Central memory CD4-positive, alpha-beta T cell (primary cell): ENCODE data around the gene CSMD2.

ENCODE experiments used
- DNase-seq: peaks from one replicate; pipeline ENCODE4 v3.0.0; 2022

Gene CSMD2

DNA sequence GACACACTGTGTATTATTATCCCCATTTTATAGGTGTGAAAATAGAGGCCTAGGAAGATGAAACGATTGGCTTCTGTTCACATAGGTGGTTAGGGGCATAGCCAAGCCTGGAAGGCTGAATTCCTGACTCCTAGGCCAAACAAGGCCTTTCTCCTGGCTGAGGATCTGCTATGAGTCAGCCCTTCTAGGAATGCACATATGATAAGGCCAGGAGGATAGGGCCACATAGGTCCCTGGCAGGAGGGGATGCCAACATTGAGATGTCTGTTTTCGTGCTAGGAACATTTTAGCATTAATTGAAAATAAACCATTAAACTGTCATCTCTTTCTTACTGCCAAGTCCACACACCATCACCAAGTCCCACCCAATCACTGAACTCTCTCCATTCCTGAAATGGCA is 9.2 kb downstream of the CSMD2 start:
- DNase-seq, result no peak

DNA sequence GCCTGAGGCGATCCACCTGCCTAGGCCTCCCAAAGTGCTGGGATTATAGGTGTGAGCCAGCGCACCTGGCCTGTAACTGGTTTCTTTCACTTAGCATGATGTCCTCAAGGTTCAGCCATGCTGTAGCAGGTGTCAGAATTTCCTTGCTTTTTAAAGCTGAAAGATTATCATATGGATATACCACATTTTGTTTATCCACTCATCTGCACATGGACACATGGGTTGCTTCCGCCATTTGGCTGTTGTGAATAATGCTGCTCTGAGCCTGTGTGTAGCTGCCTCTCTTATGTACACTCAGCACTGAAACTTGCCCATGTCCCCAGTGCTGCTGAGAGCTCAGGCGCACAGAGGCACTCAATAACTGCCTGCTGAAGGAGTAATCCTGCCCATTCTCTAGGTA is 11.8 kb downstream of the CSMD2 start:
- DNase-seq, result no peak

DNA sequence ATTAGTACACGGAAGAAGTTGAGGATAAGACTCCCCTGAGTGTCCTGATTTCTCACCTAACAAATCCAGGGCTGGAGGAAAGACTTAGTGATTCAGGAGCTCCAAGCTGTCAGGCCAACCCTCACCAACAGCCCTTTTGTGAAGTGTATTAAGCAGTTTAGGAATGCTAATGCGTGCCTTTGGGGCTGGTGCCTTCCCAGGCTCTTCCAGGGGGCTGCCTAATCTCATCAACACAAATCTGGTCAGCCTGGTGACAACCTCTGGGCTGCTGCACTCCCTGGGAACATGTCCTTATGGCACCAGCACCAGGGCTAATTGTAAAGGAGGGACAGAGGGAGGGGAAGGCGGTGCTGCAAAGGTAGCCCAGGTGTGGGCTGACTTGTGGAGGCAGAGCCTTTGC is 15.5 kb downstream of the CSMD2 start:
- no peak for DNase-seq

- no peak for DNase-seq
Measured at GRCh38 chr1:34147301-34147700, 17.7 kb downstream of the CSMD2 start.

GRCh38 chr1:34144766-34145165 is 20.3 kb downstream of the CSMD2 start:
- DNase-seq, result no peak

GRCh38 chr1:34143975-34144374 is 21.1 kb downstream of the CSMD2 start:
- DNase-seq, result no peak

GRCh38 chr1:34140011-34140676 is 24.9 kb downstream of the CSMD2 start:
- no peak for DNase-seq

GRCh38 chr1:34137411-34137810 is 27.6 kb downstream of the CSMD2 start:
- DNase-seq, result no peak

- DNase-seq, result no peak
Measured at GRCh38 chr1:34132161-34132420, 32.9 kb downstream of the CSMD2 start.

DNA sequence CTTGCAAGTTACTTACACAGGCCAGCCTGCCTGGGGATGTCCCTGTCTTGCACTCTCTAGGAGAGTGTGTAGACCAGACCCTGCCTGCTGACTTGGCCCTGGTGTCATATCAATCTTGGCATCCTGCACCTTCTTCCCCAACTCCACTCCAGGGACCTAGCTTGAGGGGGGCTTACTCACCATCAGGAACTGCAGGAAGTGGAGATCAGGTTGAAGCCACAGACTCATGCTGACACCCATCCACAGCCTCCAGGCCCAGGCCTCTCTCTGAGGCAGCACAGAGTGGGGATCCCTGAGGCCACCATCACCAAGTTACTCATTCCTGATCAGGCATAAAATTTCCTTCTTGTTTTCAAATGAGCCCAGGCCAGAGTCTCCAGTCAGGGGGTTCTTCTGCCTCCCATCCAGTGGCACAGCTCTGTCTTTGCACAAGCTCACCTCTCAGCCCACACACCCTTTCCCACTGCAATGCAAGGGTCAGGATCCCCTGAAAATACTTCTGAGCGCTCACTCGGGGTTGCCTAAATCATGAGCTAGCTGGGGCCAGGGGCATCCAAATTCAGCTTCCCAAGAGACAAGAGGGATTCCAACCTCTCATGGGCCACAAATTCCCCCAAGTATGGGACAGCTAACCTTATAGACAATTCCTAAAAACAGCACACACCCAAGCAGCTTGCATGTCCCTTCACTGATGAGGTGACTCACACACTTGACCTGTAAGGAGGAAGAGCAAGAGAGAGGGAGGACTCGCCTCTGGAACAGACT is 33.5 kb downstream of the CSMD2 start:
- DNase-seq, result no peak

GRCh38 chr1:34130306-34130705 is 34.7 kb downstream of the CSMD2 start:
- no peak for DNase-seq

GRCh38 chr1:34129630-34130029 is 35.4 kb downstream of the CSMD2 start:
- no peak for DNase-seq

- no peak for DNase-seq
Measured at GRCh38 chr1:34128186-34128889, 36.7 kb downstream of the CSMD2 start.

DNA sequence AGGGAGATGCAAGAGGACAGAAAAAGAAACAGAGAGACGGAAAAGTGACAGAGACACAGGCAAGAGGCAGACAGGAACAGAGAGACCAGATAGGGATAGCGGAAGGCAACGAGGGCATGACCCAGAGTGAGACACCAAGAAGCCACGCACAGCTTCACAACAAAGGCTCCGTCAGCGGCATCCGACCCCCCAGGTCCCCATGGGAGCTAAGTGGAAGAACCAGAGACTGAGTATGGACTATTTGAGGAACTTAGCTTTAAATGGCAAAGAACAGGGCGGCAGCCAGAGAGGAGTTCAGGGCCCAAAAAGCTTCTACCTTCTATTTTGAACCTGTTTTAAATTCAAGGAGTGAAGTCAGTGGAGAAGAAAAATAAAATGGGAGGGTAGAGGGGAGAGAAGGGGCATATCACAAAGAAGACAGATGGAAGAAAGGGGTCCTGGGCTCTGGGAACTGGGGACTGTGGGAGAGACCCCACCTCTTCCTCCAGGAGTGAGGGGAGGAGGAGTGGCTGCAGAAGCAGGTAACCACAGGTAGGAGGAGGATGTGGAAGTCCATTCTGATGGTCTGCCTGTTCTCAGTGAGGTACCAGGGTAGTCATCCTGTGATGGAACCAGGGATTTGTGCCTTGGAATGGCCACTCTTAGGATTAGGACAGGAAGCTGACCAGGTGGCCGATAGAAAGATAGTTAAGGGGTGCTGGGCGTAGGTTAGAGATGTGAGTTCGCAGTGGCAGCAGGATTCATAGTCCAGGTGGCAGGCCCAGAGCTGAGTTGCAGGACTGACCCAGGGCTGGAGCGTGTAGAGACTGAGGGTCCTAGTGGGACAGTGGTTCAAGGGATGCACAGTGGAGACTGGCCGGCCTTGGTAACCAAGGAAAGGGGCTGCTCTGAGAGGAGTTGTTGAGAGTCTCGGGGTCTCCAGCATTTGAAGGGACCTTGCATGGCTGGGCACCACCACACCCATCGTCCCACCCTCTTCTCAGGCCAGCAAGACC is 37.7 kb downstream of the CSMD2 start:
- no peak for DNase-seq

GRCh38 chr1:34126486-34126885 is 38.5 kb downstream of the CSMD2 start:
- DNase-seq, result no peak

DNA sequence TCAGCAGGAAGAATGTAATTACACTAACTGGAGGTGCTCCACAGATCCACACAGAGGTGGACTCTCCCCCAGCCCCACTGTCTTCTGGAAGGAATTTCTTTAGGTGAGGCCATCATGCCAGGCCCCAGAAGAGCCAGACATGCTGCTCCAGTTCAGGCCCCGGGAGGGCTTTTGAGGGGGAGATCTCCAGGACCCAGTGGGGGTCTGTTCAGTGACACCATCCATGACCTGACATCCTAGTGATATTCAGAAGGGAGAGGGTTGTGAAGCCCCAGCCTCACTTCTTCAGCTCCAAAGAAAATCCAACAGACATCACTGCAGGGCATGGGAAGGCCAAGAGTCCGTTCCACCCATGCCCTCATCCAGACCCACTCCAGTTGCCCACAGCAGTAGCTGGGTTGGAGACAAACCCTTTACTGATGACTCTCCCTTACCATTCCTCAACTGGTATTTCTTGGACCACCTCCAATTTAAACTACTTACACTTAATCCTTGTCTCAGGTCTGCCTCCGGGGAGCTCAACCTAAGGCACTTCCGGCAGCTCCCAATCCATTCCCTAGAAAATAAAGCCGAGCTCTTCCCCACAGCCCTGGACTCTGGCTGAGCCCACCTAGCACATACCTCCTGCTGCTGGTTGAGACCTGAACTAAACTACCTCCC is 39.2 kb downstream of the CSMD2 start:
- DNase-seq, result no peak

- DNase-seq, result no peak
Measured at GRCh38 chr1:34122080-34122932, 42.7 kb downstream of the CSMD2 start.

GRCh38 chr1:34115233-34115632 is 49.8 kb downstream of the CSMD2 start:
- DNase-seq, result no peak

- no peak for DNase-seq
Measured at GRCh38 chr1:34113887-34114286, 51.1 kb downstream of the CSMD2 start.

DNA sequence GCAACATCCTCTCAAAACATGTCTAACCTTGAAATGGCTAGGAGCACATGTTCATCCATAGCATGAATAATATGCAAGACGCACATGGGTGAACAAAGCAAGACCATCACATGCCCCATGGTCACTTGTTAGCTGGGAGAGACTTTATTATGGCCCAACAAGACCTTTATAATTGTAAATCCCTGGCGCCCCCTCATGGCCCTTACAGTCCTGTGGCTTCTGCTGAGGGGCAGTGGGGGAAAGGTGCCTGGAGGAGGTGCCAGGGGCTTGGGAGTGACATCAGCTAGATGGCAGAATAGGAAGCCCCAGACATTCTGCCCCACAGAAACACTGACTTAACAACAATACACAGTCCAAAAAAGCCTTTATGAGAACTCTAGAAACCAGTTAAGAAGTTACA is 51.7 kb downstream of the CSMD2 start:
- DNase-seq, result no peak

DNA sequence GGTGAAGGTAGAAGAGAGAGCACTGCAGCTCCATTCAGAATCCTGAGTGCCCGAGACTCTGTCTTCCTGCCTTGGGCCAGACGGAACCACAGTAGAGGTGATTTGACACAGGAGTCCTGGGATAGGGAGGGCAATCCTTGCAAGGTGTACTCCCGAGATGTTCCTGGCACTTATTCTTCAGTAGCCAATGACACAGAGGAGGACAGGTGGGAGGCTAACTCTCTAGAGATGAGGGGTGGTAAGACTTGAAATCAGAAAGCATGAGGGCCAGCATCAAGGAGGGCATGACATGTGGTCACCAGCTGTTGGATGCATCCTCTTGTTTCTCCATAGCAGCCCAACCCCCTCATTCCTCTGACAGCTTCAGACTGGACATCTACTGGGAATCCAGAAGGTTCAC is 56.3 kb downstream of the CSMD2 start:
- DNase-seq, result no peak
